HG03520 (cell line): Measurements from ENCODE around the gene KCNK1.

ENCODE experiments used
- ATAC-seq: cut with Tn5 transposase; IDR thresholded peaks from one replicate; pipeline ENCODE4 v1.9.1; 2021; ENCODE audit warnings: mild to moderate bottlenecking, moderate library complexity; ENCODE audit not compliant: unreplicated experiment

Gene KCNK1

GRCh38 chr1:233635765-233636502 lies 22.0 kb downstream of the KCNK1 start:
- ATAC-seq, result no peak

- no peak for ATAC-seq
Observed at GRCh38 chr1:233636503-233636877, 22.6 kb downstream of the KCNK1 start.

GRCh38 chr1:233638513-233638912 lies 24.6 kb downstream of the KCNK1 start:
- no peak for ATAC-seq

- ATAC-seq, result no peak
Observed at GRCh38 chr1:233639611-233640010, 25.7 kb downstream of the KCNK1 start.

- ATAC-seq, result no peak
Observed at GRCh38 chr1:233640179-233640578, 26.3 kb downstream of the KCNK1 start.

GRCh38 chr1:233641029-233641428 lies 27.1 kb downstream of the KCNK1 start:
- no peak for ATAC-seq

GRCh38 chr1:233647073-233647472 lies 33.2 kb downstream of the KCNK1 start:
- no peak for ATAC-seq

GRCh38 chr1:233647636-233648035 lies 33.7 kb downstream of the KCNK1 start:
- no peak for ATAC-seq

- no peak for ATAC-seq
Observed at GRCh38 chr1:233651061-233651460, 37.2 kb downstream of the KCNK1 start.

GRCh38 chr1:233651563-233652233 lies 37.8 kb downstream of the KCNK1 start:
- no peak for ATAC-seq

GRCh38 chr1:233652526-233652925 lies 38.6 kb downstream of the KCNK1 start:
- ATAC-seq, result no peak

GRCh38 chr1:233654658-233655280 lies 40.9 kb downstream of the KCNK1 start:
- ATAC-seq, result no peak

GRCh38 chr1:233655301-233655740 lies 41.4 kb downstream of the KCNK1 start:
- no peak for ATAC-seq

- ATAC-seq, result no peak
Observed at GRCh38 chr1:233656032-233656635, 42.2 kb downstream of the KCNK1 start.

- ATAC-seq, result no peak
Observed at GRCh38 chr1:233656687-233657086, 42.8 kb downstream of the KCNK1 start.

GRCh38 chr1:233657466-233657865 lies 43.6 kb downstream of the KCNK1 start:
- no peak for ATAC-seq

- no peak for ATAC-seq
Observed at GRCh38 chr1:233659495-233659894, 45.6 kb downstream of the KCNK1 start.

- ATAC-seq, result no peak
Observed at GRCh38 chr1:233661376-233662159, 47.7 kb downstream of the KCNK1 start.

- no peak for ATAC-seq
Observed at GRCh38 chr1:233662575-233663304, 48.8 kb downstream of the KCNK1 start.

GRCh38 chr1:233664253-233664652 lies 50.3 kb downstream of the KCNK1 start:
- ATAC-seq, result no peak
